Measurements from ENCODE around the gene DDX3X.
"Not testable (repeated sequence)": the region's sequence is repeated elsewhere in the genome, so short reads cannot be mapped to it uniquely, and the experiment has no call there.

DNA sequence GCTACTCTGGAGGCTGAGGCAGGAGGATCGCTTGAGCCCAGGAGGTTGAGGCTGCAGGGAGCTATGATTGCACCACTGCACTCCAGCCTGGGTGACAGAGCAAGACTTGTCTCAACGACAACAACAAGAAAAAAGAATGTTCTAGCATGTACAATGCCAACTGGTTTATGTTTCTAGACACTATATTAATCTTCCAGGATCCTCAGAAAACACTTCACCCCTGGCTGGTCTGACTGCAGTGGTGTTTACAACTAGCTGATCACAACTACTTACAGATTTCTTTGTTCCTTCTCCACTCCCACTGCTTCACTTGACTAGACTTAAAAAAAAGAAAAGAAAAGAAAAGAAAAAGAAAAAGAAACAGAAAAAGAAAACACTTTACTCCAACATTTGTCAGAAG lies 17.7 kb upstream of the DDX3X start:
- TF ChIP-seq PML (IDR thresholded peaks at IDR 0.05; ENCODE audit: low read length); MXI1 (IDR thresholded peaks at IDR 0.05; ENCODE audit: low read depth, low read length): not testable (repeated sequence)
